ENCODE results near the gene MGAT5.

MGAT5 gene

GRCh38 chr2:134280231-134280630 lies 26.4 kb downstream of the MGAT5 start:
- peaks cover 3% of the 10 kb centered on the region; the same call in 1 of the 2 replicates for H3K79me2 ChIP-seq (ENCODE audit: low read length)
- no peak overlapping the region for H3K4me2 ChIP-seq (ENCODE audit: low read length)
- H2AFZ ChIP-seq (ENCODE audit: low read depth, low read length), result no peak overlapping the region

GRCh38 chr2:134280726-134281125 lies 26.9 kb downstream of the MGAT5 start:
- no peaks in the 10 kb centered on the region for H3K9me3 ChIP-seq (ENCODE audit: insufficient read depth, low read length)
- H3K9ac ChIP-seq (ENCODE audit: low read length), result no peak overlapping the region
- TF ChIP-seq CTCF (IDR thresholded peaks at IDR 0.05; ENCODE audit: low read depth, low read length) (no peak), EZH2phosphoT487 (IDR thresholded peaks at IDR 0.05; ENCODE audit: low read depth) (no peak)
- H3K36me3 ChIP-seq (replicated peaks; ENCODE audit: low read depth, low read length), result peaks cover 17% of the 10 kb centered on the region
- H3K27ac ChIP-seq (ENCODE audit: low read length), result no peak overlapping the region
- no peak overlapping the region for H2AFZ ChIP-seq (ENCODE audit: low read depth, low read length)
- H3K4me3 ChIP-seq (ENCODE audit: low read length), result no peak overlapping the region
- peaks cover 67% of the 10 kb centered on the region for H3K4me1 ChIP-seq (ENCODE audit: low read length)
- no peak overlapping the region for H3K4me2 ChIP-seq (ENCODE audit: low read length)
- peaks cover 3% of the 10 kb centered on the region; the same call in 1 of the 2 replicates for H3K79me2 ChIP-seq (ENCODE audit: low read length)
- H4K20me1 ChIP-seq (ENCODE audit: insufficient read depth, low read length), result peaks cover 10% of the 10 kb centered on the region; the same call in 1 of the 2 replicates
- peaks cover 55% of the 10 kb centered on the region for H3K27me3 ChIP-seq (ENCODE audit: low read depth, low read length)

More at GRCh38 chr2:134280231-134280630, 26.4 kb downstream of the MGAT5 start:
- peaks cover 72% of the 10 kb centered on the region for H3K4me1 ChIP-seq (ENCODE audit: low read length)
- H3K27me3 ChIP-seq (ENCODE audit: low read depth, low read length), result peaks cover 56% of the 10 kb centered on the region
- TF ChIP-seq EZH2phosphoT487 (IDR thresholded peaks at IDR 0.05; ENCODE audit: low read depth), result no peak
- no peak for TF ChIP-seq CTCF (IDR thresholded peaks at IDR 0.05; ENCODE audit: low read depth, low read length)
- H3K9me3 ChIP-seq (ENCODE audit: insufficient read depth, low read length), result no peaks in the 10 kb centered on the region
- H3K9ac ChIP-seq (ENCODE audit: low read length), result no peak overlapping the region
- peaks cover 12% of the 10 kb centered on the region; the same call in 1 of the 2 replicates for H4K20me1 ChIP-seq (ENCODE audit: insufficient read depth, low read length)
- no peak overlapping the region for H3K27ac ChIP-seq (ENCODE audit: low read length)
- H3K36me3 ChIP-seq (replicated peaks; ENCODE audit: low read depth, low read length), result peaks cover 17% of the 10 kb centered on the region
- H3K4me3 ChIP-seq (ENCODE audit: low read length), result no peak overlapping the region

GRCh38 chr2:134281815-134282419 lies 28.0 kb downstream of the MGAT5 start:
- Histone ChIP-seq H3K27ac (ENCODE audit: low read length) (peak overlapping the region; percentile 77; the same call in 1 of the 2 replicates), H3K79me2 (ENCODE audit: low read length) (peaks cover 3% of the 10 kb centered on the region; the same call in 1 of the 2 replicates), H3K4me2 (ENCODE audit: low read length) (peak overlapping the region; percentile 77), H3K4me3 (ENCODE audit: low read length) (peak overlapping the region; percentile 46), H3K27me3 (ENCODE audit: low read depth, low read length) (peaks cover 43% of the 10 kb centered on the region), H3K4me1 (ENCODE audit: low read length) (peaks cover 60% of the 10 kb centered on the region), H3K9me3 (ENCODE audit: insufficient read depth, low read length) (no peaks in the 10 kb centered on the region), H2AFZ (ENCODE audit: low read depth, low read length) (no peak overlapping the region), H3K36me3 (replicated peaks; ENCODE audit: low read depth, low read length) (peaks cover 13% of the 10 kb centered on the region), H3K9ac (ENCODE audit: low read length) (peak overlapping the region; percentile 32; the same call in 1 of the 2 replicates), H4K20me1 (ENCODE audit: insufficient read depth, low read length) (peaks cover 6% of the 10 kb centered on the region; the same call in 1 of the 2 replicates)
- TF ChIP-seq CTCF (IDR thresholded peaks at IDR 0.05; ENCODE audit: low read depth, low read length) (no peak), EZH2phosphoT487 (IDR thresholded peaks at IDR 0.05; ENCODE audit: low read depth) (no peak)

- peaks cover 5% of the 10 kb centered on the region for H3K36me3 ChIP-seq (replicated peaks; ENCODE audit: low read depth, low read length)
- peak overlapping the region; percentile 77 for H3K4me2 ChIP-seq (ENCODE audit: low read length)
- H3K27me3 ChIP-seq (ENCODE audit: low read depth, low read length), result peaks cover 36% of the 10 kb centered on the region
- peak overlapping the region; percentile 46 for H3K4me3 ChIP-seq (ENCODE audit: low read length)
- no peak overlapping the region for H2AFZ ChIP-seq (ENCODE audit: low read depth, low read length)
- TF ChIP-seq CTCF (IDR thresholded peaks at IDR 0.05; ENCODE audit: low read depth, low read length) (no peak), EZH2phosphoT487 (IDR thresholded peaks at IDR 0.05; ENCODE audit: low read depth) (no peak)
- H3K9me3 ChIP-seq (ENCODE audit: insufficient read depth, low read length), result no peaks in the 10 kb centered on the region
- peaks cover 6% of the 10 kb centered on the region; the same call in 1 of the 2 replicates for H4K20me1 ChIP-seq (ENCODE audit: insufficient read depth, low read length)
- H3K4me1 ChIP-seq (ENCODE audit: low read length), result peaks cover 64% of the 10 kb centered on the region
- peaks cover 3% of the 10 kb centered on the region; the same call in 1 of the 2 replicates for H3K79me2 ChIP-seq (ENCODE audit: low read length)
- H3K27ac ChIP-seq (ENCODE audit: low read length), result peak overlapping the region; percentile 77
- peak overlapping the region; percentile 32; the same call in 1 of the 2 replicates for H3K9ac ChIP-seq (ENCODE audit: low read length)
Observed at GRCh38 chr2:134282629-134283400, 28.9 kb downstream of the MGAT5 start.

All from OCI-LY3 (cell line).